ENCODE results near the gene TMEM248.

GRCh38 chr7:66939325-66939724, 18.3 kb downstream of the TMEM248 start:
- TF ChIP-seq POLR2A (IDR thresholded peaks at IDR 0.05; ENCODE audit: low read length) (no peak), GATA1 (IDR thresholded peaks at IDR 0.05; ENCODE audit: low read depth, low read length) (no peak)
